Measurements from ENCODE around the gene SYNPO. TPM values are rescaled to one million over a fixed set of nuclear protein-coding genes. Genes with fewer than 3 reads are reported as not detected.

SYNPO gene
- total RNA-seq, 1 donor from 2014 or later, result 73.9 TPM

DNA sequence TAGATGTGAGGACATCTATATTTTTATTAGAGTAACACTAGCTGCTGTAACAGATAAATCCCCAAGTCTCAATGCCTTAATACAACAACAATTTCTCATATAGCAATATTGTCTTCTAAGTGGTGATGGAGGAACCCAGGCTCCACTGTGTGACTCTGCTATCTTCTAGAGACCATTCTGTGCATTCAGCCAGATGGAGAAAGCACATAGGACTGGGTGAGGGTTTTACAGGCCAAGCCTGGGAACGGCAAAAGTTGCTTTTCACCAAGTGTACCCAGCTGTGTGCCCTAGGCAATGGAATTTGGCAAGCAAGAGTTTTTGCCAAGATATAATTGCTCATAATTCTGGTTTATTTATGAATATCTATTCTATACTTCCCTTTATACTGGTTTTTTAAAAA is 48.7 kb downstream of the SYNPO start:
- no peak for DNase-seq (ENCODE audit: low spot score)

DNA sequence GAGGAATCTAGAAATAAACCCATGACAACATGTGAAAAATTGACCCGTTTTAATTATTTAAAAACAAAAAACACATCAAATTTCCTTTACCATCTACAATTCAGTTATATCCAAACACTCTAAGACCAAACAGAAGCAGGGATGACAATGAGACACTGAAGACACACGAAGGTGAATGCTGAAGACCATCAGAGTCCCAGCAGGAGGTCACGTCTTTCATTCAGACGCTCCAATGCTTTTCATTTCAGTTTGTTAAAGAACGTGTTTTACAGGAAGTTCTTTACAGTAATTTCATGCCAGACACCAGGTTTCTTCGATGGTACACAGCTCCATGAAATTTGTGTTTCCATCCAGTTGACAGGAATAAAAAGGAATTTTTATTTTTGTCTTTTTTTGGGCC is 50.3 kb downstream of the SYNPO start:
- no peak for DNase-seq (ENCODE audit: low spot score)

DNA sequence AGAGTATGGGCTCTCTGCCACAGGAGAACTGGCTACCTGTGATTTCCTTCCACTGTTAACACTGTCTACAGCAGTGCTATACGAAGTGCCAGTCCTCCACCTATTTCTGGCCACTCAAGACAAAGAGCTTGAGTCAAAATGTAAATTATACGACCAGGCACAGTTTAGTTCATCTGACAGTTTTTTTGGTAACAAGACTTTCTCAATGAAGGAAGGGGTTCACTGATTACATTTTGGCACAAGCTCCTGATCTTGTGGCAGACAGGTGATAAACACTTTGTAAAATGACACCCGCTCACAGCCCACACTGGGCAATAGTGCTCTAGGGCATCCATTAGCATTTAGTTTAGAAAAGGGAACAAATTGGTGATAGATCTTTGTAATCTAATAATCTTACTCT is 51.8 kb downstream of the SYNPO start:
- no peak for DNase-seq (ENCODE audit: low spot score)

DNA sequence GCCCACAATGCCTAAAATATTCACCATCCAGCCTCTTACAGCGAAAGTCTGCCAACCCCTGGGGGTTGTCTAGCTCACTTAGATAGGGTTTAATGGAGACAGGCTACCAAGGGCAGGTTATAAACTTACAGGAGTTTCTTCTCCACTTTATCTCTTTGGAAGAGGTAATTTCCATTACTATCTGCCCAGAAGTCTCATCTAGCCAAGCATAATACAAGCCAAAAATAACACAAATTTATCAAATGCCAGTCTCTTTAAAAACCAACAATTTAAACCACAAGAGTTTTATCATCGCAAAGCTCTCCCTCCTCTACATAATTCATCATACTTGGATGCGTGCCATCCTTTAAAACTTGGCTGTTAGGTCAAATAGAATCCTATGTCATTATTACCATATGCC is 54.2 kb downstream of the SYNPO start:
- no peak for DNase-seq (ENCODE audit: low spot score)

DNA sequence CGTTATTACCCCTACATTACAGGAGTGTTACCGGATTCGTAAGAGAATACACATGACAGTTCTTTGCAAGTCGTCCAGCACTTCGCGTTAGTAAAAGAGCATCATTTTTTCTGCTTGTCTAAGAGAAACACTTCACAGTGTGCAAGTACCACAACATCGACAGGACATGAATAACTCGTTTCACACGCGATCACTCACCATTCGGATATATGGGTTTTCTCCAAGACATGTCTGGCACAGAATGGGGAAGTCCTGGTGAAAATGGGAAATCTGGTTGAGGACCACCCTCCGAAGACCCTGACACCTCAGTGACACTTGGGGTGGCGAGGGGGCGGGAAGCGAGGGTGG is 59.8 kb downstream of the SYNPO start:
- DNase-seq (ENCODE audit: low spot score), result no peak

DNA sequence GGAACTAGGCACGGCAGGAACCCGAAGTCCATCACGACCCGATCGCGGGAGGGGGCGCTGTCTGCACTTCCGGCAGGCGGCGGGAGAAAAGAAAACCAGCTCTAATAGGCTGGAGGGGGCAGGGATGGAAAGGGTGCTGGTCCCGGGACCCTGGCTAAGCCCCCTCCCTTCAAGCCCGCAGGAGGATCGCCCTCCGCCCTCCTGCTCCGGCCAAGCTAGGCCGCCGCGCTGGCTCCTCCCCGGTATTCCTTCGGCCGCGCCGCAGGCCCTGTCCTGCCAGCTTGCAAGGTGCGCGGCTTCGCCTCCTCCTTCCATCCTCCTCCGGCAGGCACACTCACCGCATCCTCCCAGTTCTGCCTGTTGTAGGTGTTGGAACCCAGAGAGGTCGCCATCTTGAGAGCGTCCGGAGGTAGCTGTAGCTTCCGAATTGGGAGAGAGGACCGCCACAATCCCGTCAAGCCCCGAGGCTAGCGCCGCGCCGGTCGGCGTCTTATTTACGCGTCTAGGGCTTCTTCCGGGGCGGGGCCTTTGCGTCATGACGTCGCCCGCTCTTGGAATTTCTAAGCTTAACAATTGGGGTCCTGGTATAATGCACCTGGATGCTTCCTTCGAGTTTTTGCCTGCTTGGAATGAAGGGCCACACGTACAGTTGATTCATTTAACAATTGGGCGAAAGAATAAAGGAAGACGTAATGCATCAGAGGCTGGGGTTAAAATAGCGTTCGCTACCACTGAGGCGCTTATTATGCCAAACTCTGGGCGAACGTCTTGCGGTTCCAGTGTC is 60.3 kb downstream of the SYNPO start, which contains the start of gene RBM22:
Gene RBM22 (minus strand): TSS at position 469 of the 784 bp plus-strand sequence. CDS start 77 bp downstream, at position 392.
- DNase-seq (ENCODE audit: low spot score), result peak; percentile 95

DNA sequence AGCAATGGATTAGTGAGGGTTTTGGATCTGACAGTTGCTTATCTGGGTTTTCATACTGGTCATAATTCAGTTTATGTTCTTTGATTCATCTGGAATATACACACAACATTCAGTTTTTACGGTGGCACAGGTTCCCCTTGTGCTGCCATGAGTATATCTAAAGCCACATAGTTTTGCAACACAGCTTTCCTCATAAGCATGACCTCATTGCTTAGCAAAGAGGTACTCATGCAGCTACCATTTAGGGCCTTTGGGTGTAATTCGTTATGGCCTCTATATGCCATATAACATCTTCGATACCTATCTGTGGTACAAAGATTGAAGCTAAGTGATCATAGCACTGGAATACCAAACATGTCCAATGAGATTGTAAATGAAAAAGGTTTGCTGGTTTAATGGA is 63.3 kb downstream of the SYNPO start:
- DNase-seq (ENCODE audit: low spot score), result no peak

DNA sequence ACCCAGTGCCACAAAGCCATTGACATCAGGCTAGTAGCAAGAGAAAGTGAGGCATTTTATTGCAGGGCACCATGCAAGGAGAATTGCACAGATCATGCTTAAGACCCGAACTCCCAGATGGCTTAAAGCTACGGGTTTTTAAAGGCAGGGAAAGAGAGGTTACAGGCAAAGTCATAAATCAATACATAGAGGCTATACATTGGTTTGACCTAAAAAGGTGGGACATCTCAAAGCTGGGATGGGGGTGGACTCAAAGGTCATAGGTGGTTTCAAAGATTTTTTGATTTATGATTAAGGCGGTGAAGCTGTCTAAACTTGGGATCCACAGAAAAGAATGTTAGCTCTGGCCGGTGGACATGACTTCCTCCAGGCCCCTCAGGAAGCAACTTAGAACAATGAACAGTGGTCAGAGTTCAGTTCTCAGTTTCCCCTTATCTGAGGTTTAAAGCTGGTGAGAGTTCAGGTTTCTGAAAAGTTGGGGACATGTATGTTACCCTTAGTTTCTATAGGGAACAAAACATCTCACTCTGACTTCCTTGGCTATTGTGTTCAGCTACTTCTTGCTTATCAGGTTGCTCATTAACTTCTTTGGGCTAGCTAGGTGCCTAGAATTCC is 66.4 kb downstream of the SYNPO start:
- no peak for DNase-seq (ENCODE audit: low spot score)

Other genes starting within 250 kb of the SYNPO start
- gene CD74, start 227.8 kb upstream of the SYNPO start, total RNA-seq, result 1,068 TPM
- gene RPS14, start 190.9 kb upstream of the SYNPO start, total RNA-seq, result 2,344 TPM
- gene NDST1, start 132.5 kb upstream of the SYNPO start, total RNA-seq, result 54.3 TPM
- gene MYOZ3, start 20.6 kb downstream of the SYNPO start, total RNA-seq, result 2.6 TPM
- 44.6 TPM for gene RBM22, start 60.4 kb downstream of the SYNPO start, total RNA-seq
- gene DCTN4, start 118.4 kb downstream of the SYNPO start, total RNA-seq, result 93.0 TPM
- 23.1 TPM for gene SMIM3, start 138.1 kb downstream of the SYNPO start, total RNA-seq
- 1.2 TPM for gene IRGM, start 205.9 kb downstream of the SYNPO start, total RNA-seq

Data from ureter (tissue), 1 donor.